Left hindlimb (tissue), 1 donor: ENCODE data around the gene UBE2D2.
A peak's percentile ranks its signal among the peaks of the same experiment; 100 is the strongest.

Experiments
- DNase-seq: peaks from one replicate; pipeline ENCODE4 v3.0.0-alpha.2; 2018

Gene UBE2D2

DNA sequence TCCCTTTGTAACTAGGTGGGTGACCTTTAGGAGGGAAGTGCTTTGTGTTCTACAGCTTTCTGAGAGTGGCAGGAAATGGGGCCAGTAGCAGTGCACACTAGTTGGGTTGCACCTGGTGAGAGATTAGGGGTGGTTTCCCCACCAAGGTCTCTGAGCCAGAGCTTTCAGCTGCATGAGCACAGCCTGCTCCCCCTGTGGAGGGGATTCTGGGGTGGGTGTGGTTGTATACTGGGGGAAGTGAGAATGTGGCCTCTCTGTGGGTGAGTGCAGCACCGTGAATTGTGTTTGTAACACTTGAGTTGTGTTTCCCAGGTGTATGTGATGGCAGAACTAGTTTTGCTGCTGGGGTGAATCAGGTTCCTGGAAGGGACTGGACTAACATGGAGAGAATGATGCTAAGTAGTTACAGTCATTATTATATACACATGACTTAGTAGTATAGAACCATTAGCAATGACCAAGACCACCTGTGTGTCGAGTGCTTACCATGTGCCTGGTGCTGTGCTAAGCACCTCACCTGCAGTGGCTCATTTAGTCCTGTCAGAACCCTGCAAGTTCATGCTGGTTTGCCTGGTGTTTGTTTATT, 75.2 kb downstream of the UBE2D2 start:
- no peak for DNase-seq

DNA sequence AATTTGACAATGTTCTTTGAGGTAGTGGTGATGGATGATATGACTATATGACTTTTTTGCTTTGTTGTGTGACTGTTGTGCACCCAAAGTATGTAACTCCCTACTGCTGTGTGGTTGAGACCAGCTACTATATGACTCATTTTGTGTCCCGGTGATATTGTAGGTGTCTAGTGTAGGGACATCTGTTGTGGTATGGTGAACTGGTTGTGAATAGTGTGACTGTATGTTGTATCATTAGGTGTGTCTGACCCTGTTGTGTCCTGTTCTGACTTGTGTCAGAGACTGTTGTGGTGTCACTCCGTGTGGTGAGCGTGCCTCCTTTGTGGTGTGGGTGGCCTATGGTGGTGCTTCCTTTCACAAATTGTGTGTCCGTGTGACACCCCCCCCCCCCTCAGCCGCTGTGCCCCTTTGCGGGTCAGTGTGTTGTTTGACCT, 75.9 kb downstream of the UBE2D2 start:
- no peak for DNase-seq

DNA sequence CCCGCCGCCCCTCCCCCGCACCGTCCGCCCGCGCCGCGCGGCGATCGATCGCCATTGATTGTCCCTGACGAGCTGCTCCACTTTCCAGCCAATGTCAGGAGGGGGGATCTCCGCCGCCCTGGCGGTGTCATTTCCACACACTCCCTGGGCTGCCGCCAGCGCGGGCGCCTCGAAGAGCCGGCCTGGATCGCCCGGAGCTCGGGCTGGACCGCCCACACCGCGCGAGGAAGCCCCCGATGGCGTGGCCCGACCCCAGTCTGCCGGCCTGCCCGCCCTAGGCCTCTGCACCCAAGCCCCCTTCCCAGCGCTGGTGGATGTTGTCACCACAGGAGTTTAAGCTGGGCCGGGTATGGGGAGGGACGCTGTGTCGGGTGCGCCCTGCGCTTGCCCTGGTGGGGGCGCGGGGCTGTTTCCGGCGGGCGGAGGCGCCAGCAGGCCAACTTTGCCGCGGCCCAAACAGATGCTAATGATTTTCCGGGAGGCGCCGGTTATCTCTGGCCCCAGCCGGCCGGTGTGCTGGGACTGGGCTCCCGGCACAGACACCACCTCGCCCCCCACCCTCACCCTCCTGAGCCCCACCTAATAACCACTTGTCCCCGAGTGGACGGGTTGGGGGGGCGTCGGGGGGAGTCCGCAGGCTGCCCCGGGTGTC, 76.4 kb downstream of the UBE2D2 start:
- DNase-seq, result peak; percentile 92

GRCh38 chr5:139638090-139638735, 77.1 kb downstream of the UBE2D2 start:
- DNase-seq, result peak; percentile 86

DNA sequence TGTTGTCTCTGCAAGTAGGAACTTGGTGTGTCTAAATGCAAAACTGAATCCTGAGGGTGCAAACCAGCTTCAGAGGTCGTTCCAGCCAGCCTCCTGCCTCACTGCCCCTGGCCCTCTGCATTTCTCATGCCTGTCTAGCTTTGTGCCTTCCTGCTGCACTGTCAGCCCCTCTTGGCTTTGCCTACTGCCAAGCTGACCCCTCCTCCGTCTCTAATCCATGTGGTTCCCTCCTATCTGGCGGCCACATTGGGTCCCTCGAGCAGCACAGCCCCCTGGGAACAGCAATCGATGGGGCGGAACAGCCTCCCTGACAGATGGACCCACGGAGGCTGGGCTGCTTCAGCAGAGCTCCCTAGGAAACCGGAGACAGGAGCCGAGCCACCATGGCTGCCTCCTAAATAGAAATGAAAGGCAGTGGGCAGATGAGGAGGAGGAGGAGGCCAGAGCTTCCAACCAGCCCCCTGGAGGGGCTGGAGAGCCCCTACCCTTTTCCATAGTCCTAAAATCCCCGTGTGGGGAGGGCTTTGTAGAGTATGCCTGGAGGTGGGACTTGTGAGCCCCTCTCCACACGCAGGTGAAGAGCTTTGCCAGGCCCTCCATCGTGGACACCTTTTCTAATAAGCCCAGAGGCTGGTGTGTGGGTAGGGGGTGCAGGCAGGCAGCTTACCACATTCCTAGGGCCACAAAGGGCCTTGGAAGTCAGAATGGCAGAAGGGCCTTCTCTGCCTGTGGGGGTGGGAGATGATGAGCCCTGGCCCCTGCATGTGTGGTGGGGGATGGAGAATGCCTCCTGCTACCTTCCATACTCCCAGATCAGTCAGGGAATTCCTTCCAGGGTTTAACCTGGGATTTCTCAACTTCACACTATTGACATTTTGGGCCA, 77.8 kb downstream of the UBE2D2 start:
- DNase-seq, result no peak

GRCh38 chr5:139639619-139640380, 78.7 kb downstream of the UBE2D2 start:
- DNase-seq, result no peak

DNA sequence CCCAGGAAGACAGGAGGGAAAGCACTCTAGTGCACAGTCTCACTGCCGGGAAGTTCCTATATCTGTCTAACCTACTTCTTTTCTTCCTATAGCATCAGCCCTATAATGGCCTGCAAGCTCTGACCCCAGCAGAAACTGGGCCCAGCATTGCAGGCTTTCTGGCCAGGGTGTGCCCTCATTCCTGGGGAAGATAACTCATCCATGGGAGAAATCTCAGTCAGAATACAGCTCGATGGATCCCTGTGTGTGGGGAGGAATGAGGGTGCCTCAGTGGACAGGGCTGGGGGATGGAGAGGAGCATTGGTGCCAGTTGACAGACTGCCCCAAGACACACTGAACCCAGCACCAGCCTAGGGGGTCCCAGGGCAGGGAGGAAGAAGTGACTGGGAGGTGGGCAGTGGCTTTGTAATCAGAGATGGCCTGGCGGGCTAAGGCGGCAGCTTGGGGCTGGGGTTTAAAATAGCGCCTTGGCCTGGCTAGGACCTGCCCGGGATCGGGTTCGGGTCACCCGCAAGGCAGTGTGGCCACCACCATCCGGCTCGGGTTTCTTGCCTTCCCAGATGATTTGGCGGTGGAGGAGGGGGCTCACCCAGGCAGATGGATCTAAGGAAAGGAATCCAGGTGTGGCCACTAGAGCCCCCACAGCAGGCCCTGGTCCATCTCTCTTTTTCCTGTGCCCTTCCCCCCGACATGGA, 79.4 kb downstream of the UBE2D2 start:
- peak; percentile 54 for DNase-seq

- DNase-seq, result peak; percentile 20
Measured at GRCh38 chr5:139641116-139642080, 80.3 kb downstream of the UBE2D2 start.

GRCh38 chr5:139642213-139642612, 81.1 kb downstream of the UBE2D2 start:
- DNase-seq, result peak; percentile 18

GRCh38 chr5:139642891-139643871, 82.0 kb downstream of the UBE2D2 start:
- DNase-seq, result peak; percentile 36

GRCh38 chr5:139644001-139644456, 82.9 kb downstream of the UBE2D2 start:
- DNase-seq, result peak; percentile 23

DNA sequence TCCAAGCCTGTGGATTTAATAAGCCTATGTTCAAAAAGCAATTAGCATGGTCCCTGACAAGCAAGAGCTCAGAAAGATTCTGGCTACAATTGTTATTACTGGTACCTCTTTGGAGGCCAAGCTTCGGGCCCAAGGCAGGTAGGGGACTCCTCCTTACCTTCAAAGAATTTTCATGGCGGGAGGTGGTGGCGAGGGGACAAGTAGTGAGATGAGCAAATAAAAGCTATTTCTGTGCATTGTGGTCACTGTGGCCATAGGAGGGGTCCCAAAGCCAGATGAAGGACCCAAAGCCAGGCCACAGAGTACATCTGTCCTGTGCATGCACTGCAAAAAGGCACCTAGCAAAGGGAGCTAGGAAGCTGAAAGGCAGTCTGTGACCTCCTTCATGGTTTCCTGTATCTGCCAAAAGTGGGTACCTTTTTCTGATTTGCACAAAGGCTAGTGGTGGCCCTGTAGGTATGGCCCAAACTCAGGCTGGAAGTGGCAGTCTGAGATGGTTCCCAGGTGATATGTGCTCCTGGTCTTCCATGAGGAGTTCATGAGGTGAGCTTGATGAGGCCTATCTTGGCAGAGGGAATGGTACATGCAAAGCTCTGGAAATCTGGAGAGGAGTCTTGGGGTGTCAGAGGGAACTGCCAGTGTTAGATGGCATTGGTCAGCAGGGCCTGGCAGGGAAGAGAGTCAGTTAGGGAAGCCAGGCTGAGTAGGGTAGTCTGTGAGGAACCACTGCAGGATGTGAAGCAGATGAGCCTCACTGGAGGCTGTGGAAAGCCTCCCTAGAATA, 83.7 kb downstream of the UBE2D2 start:
- no peak for DNase-seq

DNA sequence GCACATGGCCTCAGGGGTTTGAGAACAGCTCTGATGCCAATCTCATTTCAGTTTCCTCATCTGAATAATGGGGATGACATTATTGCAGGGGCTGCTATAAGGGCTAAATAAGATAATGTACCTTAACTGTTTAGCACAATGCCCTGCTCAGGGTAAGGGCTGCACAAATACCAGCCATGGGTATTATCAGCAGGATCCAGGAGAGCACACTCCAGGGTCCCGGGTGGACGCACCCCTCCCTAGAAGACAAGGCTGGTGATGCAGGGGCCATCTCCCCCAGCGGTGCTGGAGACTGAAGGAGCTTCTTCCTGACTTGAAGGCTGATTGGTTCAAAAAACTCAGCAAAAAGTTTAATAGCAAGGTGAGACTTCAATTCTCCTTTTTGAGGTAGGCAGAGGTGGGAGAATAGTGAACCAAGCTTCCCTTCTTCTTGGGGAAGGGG, 84.3 kb downstream of the UBE2D2 start:
- no peak for DNase-seq

- no peak for DNase-seq
Measured at GRCh38 chr5:139646111-139646510, 85.0 kb downstream of the UBE2D2 start.

DNA sequence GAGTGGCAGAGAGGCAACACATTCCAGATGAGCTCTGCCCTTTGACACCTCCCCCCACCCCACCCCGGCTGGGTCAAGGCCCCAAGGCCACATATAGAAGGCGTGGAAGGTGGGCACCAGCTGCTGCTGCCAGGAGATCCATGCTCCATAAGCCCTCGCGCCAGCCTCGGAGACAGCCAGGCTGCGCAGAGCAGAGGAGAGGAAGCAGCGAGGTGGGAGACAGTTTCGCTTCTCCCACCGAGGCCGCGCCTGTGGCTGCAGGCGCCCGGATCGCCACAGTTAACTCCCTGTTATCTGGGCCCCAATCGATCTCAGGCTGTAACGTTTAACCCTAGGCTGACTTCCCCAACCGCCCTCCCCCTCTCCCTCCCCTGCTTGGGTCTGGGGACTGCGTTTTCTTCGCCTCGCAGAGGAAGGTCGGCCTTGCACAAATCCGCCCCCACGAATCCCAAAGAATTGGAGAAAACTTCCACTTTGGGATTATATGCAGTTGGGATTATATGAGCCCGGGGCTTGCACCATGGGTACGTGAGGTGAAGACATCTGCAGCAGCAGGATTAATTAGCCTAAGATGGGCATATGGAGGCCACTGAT, 85.9 kb downstream of the UBE2D2 start:
- DNase-seq, result peak; percentile 37

DNA sequence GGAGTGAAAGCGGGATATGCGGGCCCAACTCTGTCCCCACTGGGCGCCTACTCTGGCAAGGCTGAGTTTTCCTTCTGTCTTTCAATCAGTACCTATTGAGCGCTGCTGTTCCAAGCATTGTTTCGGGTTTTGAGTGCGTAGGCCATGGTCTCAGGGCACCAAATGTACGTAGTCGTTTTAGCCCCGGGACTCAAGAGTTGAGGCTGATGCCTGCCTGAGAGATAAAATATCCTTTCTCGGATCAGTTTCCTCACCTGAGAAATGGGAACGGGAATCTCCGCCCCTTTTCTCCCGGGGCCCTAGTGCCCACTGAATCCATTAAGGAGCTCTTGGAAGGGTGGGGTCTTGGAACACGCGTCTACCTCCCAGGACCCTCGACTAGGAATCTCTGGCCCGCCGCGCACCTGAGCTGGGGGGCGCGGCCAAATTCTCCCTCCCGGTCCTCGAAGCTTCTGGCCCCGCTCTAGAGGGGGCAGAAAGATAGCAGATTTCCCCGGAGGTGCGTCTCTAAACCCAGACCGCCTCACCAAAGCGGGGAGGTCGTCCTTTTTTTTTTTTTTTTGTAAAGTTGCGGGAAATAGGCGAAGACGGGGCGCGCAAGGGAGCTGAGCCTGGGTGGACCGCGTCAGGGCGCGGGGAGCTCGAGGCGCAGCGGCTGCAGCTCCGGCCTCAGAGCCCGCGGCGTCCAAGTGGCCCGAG, 86.5 kb downstream of the UBE2D2 start:
- peak; percentile 34 for DNase-seq
